GM18498 (cell line): Measurements from ENCODE around the gene COMMD3.
"Not testable (repeated sequence)": the region's sequence is repeated elsewhere in the genome, so short reads cannot be mapped to it uniquely, and the experiment has no call there.

Source experiments
- ATAC-seq: cut with Tn5 transposase; IDR thresholded peaks from one replicate; pipeline ENCODE4 v1.9.1; 2021; ENCODE audit warnings: mild to moderate bottlenecking, moderate library complexity; ENCODE audit not compliant: unreplicated experiment

The COMMD3 gene

GRCh38 chr10:22316286-22317075, at the start of gene COMMD3:
Gene COMMD3, plus strand, starts transcription at chr10:22316388. Its CDS starts 30 bp downstream, at chr10:22316418.
- ATAC-seq = peak; percentile 64

- no peak for ATAC-seq
These were observed 47.7 kb upstream of the COMMD3 start for GRCh38 chr10:22268503-22268902.

DNA sequence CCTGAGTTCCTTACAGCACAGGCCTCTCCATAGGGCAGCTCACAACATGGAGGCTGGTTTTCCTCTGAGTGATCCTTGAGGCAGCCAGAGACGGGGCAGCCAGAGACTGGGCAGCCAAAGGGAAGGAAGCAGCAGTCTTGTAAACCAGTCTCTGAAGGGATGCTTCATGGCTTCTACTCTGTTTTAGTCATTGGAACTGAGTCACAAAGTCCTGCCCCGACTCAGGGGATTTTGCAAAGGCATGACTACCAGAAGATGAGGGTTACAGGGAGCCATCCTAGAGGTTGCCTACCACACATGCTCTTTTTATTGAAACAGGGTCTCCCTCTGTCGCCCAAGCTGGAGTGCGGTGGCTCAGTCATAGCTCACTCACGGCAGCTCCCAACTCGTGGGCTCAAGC, 44.4 kb upstream of the COMMD3 start:
- ATAC-seq = no peak

DNA sequence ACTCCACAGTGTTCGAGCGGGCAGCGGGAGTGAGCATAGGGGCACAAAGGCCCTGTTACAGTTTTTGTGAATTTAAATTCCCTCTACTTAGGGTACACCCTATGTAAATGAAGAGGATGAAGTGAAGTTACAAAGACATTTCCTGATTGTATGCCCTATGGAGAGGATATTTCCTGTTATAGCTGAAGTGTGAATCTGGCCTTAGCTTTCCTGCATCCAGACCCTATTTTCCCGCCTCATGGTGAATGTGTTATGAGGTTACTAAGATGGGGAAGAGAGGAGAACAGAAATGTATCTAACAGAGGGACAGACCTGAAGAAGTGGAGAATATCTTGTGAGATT, 37.8 kb upstream of the COMMD3 start:
- ATAC-seq = no peak

DNA sequence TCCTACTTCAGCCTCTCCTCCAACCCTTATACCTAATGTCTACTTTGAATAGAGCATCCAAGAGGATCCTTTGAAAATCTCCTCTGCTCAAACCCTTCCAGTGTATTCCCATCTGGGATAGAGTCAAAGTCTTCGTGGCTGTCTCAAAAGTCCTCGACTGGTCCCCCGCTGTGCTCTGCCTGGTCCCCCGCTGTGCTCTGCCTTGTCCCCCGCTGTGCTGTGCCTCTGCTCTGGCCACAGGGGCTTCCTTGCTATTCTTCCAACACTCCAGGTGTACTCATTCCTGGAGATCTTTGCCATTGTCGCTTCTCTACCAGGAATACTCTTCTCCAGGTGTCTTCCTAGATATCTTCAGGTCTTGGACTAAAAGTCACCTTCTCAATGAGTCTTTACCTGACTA, 36.1 kb upstream of the COMMD3 start:
- no peak for ATAC-seq

GRCh38 chr10:22285130-22285529, 31.1 kb upstream of the COMMD3 start:
- no peak for ATAC-seq

DNA sequence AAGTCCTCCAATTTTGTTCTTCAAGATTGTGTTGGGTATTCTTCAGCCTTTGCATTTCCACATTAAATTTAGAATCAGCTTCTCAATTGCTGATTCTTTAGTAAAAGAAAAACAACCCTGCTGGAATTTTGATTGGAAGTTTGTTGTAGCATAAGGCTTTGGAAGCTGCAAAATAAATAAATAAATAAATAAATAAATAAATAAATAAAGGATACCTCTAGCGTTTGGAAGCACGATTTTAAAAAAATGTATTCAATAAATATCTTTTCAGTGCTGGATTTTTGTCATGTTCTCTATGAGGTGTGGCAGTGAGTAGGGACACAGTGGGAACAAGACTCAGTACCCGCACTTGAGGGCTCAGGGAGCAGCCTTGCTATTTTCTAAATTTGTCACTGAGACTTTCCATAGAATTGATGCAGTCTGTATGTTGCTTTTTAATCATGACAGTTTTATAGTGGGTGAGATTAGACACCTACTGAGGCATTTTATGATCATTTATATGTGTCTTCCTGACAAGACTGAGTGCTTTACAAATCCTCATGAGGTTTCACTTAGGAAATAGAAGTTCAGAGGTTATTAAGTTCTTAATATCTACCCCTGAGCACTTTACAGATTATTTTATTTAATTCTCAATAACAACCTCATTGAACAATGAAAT, 22.3 kb upstream of the COMMD3 start:
- ATAC-seq = no peak

- ATAC-seq = no peak
These were observed 21.5 kb upstream of the COMMD3 start for GRCh38 chr10:22294694-22295093.

GRCh38 chr10:22301193-22301592, 15.0 kb upstream of the COMMD3 start:
- ATAC-seq = no peak

- no peak for ATAC-seq
These were observed 12.7 kb upstream of the COMMD3 start for GRCh38 chr10:22303461-22303860.

DNA sequence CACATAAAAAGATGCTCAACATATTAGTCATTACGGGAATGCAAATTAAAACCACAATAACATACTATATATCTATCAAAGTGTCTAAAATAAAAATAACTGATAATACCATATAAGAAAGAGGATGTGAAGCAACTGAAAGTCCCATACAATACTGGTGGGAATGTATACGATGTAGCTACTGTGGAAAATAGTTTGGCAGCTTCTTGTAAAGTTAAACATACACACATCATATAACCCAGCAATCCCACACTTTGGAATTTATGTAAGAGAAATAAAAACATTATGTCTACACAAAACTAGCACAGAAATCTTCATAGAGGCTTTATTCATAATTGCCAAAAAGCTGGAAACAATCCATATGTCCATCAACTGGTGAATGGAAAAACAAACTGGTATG, 10.5 kb upstream of the COMMD3 start:
- no peak for ATAC-seq

GRCh38 chr10:22308390-22308789, 7.8 kb upstream of the COMMD3 start:
- peak; percentile 95 for ATAC-seq

DNA sequence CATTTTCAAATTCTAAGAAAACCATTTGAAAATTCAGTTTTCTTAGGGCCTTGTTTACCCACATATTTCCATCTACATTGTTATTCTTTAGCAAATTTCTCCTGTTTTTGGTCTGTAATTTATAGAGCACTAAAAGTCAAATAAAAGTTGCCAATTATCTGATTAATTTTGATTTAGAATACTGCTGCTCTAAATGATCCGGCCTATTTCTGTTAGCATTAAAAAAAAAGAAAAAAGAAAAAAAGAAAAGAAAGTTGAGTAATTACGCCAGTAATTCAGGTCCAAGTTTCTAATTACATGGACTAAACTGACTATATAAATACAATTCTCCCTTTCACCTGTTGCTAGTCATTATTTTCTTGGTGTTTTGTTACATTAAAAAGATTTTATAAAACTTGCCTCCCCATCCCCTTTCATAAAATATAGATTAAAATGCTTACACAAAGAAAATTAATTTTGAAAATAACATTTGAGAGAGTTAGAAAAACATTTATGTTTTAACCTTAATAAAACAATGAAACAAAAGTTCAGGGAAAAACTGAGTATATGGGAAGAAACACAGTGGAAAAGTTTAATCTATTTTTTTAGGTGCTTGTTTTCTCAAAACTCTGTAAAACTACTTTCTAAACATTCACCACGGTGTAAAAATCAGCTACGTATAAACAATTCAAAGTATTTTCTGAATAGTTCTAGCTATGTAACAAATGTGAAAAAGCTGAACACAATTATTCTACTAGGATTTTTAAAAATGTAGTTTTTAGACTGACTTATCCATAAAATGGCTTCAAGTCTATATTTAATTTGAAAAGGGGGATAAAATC, 6.8 kb upstream of the COMMD3 start:
- ATAC-seq = no peak

GRCh38 chr10:22310012-22310411, 6.2 kb upstream of the COMMD3 start:
- not testable (repeated sequence) for ATAC-seq

- ATAC-seq = no peak
These were observed 5.3 kb upstream of the COMMD3 start for GRCh38 chr10:22310928-22311327.

GRCh38 chr10:22314852-22315251, 1.3 kb upstream of the COMMD3 start:
- ATAC-seq = no peak

DNA sequence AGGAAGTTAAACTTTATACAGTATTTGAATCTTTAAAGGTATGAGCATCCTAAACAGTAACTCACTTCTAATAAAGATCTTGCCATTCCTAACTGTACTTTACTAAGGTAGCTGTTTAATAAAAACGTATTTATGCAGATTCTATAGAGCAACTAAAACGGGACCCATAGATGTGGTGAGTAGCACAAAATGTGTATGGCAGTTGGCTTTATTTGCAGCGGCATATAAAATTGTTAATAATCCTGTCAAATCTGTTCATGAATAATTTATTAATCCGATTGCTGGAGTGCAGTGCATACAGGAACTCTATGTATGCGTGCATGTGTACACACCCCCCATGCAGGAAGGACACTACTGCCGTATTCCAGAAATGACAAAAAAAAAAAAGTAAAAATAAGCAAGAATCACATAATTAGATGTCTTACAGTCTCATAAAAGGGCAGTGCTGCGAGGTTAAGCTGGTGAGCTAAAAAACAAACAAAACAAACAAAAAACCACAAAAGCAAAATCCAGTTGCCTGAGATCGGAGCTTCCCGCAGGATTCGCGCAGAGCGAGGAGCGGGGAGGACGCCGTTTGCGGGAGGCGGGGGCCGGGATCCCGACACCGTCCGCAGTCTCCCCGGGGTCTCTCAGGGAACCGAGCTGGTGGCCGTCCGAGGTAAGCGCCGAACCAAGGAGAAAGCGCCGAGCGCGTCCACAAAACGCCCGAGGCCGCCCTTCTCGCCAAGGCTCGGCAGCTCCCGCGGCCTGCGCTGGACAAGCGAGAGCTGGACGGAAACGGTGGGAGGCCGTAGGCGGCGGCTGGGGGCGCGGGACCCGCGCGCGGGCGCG, 518 bp upstream of the COMMD3 start:
- ATAC-seq = peak; percentile 26

GRCh38 chr10:22317076-22317370, 835 bp downstream of the COMMD3 start:
- ATAC-seq = peak; percentile 30

DNA sequence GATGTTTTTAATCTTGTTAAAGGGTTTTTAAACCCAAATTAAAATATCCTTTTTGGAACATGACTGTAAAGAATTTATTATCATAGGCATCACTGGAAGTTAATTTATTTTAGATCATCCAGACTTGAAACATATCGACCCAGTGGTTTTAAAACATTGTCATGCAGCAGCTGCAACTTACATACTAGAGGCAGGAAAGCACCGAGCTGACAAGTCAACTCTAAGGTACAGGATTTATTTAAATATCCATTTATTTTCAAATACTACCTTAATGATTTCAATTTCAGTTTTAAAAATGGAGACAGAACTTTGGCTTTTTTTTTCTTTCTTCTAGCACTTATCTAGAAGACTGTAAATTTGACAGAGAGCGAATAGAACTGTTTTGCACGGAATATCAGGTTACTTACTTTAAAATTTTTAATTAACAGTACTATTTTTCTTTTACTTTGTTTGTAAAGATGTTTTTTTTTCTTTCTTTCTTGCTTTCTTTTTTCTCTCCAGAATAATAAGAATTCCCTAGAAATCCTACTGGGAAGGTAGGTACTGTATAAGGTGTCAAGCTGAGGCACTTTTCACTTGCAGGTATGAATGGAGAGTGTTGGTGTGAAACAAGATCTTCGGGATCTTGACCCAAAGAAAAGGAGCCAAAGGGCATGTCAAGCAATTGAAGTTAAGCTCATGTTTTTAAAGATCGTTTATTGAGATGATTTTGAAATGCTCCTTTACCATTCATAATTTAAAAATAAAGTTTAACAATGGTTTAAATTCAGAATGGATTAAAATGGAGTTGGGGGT, 1.8 kb downstream of the COMMD3 start:
- ATAC-seq = no peak

GRCh38 chr10:22318772-22319171, 2.6 kb downstream of the COMMD3 start:
- ATAC-seq = no peak
